HG03469 (cell line): Measurements from ENCODE around the gene WDR70.
"Not testable (repeated sequence)": the region's sequence is repeated elsewhere in the genome, so short reads cannot be mapped to it uniquely, and the experiment has no call there.

Experiments used
- ATAC-seq: cut with Tn5 transposase; IDR thresholded peaks from one replicate; pipeline ENCODE4 v1.9.1; 2021; ENCODE audit warnings: mild to moderate bottlenecking, moderate library complexity, moderate number of reproducible peaks; ENCODE audit not compliant: unreplicated experiment

WDR70 gene

DNA sequence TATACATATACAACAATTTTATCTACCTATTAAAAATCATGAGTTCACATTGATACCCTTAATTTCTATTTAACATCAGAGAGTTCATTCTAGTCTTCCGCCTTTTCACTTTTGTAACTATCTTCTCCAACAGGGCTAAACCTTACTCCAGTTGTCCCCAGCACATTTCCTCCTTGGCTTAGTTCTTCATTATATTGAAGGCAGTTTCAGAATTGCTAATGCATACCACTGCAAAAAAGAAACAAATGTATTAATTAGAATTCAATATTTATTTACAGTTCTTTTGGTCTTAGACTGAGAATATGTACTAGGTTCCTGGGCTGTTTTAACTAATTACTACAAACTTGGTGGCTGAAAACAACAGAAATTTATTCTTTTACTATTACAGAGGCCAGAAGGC, 132.5 kb downstream of the WDR70 start:
- no peak for ATAC-seq

DNA sequence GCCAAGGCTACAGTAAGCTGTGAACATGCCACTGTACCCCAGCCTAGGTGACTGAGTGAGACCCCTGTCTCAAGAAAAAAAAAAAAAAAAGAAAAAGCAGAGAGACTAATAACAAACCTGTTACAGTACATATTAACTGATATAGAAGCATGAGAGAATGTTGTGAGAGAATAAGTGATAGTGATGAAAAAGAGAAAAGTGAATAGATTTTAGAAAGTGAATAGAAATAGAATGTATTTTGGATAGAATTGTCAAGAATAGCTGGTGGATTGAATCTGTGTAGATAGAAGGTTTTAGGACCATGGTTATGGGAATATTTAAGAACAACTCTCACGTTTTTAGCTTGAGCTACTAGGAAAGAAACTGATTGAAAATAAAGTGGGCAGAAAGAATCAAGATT, 135.8 kb downstream of the WDR70 start:
- no peak for ATAC-seq

- ATAC-seq: no peak
Measured at GRCh38 chr5:37517686-37518085, 138.6 kb downstream of the WDR70 start.

DNA sequence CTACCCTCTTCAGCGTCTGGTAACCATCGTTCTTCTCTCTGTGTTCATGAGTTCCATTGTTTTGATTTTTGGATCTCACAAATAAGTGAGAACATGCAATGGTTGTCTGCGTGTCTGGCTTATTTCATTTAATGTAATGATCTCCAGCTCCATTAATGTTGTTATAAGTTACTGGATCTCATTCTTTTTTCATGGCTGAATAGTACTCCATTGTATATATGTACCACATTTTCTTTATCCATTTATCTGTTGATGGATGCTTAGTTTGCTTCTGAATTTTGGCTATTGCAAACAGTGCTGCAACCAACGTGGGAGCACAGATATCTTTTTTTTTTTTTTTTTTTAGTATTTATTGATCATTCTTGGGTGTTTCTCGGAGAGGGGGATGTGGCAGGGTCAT, 139.2 kb downstream of the WDR70 start:
- not testable (repeated sequence) for ATAC-seq

DNA sequence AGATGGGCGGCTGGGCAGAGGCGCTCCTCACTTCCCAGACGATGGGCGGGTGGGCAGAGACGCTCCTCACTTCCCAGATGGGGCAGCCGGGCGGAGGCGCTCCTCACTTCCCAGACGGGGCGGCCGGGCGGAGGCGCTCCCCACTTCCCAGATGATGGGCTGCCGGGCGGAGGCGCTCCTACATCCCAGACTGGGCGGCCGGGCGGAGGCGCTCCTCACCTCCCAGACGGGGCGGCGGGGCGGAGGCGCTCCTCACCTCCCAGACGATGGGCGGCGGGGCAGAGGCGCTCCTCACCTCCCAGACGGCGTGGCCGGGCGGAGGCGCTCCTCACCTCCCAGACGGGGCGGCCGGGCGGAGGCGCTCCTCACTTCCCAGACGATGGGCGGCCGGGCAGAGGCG, 140.2 kb downstream of the WDR70 start:
- no peak for ATAC-seq

DNA sequence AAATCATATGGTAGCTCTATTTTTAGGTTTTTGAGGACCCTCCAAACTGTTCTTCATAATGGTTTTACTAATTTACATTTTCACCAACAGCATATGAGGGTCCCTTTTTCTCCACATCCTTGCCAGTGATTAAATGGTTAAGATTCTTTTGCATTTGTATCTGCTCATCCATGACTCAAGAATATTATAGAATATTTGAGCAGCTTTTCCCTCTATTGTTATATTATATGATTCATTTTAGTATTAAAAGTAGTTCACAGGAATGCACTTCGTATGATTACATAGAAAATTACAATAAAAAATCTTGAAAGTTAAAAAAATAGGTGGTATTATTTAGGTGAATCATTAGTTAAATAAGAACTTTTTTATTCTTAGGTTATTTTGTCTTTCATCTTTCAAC, 140.7 kb downstream of the WDR70 start:
- no peak for ATAC-seq

DNA sequence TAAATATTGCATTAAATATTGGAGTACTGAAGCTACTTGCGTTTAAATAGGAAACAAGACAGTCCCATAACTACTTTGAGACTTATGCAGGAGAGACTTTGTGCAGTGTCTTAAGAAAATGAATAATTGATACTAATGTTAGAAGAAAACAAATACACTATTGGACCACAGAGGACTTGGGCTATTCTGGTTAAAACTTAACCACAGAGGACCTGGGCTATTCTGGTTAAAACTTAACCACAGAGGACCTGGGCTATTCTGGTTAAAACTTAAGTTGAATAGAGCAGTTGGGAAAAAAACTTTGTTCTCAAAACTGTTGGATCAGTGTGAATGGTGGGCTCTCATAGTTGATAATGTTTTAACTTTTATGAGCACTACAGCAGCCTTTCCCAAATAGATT, 141.7 kb downstream of the WDR70 start:
- ATAC-seq: no peak

DNA sequence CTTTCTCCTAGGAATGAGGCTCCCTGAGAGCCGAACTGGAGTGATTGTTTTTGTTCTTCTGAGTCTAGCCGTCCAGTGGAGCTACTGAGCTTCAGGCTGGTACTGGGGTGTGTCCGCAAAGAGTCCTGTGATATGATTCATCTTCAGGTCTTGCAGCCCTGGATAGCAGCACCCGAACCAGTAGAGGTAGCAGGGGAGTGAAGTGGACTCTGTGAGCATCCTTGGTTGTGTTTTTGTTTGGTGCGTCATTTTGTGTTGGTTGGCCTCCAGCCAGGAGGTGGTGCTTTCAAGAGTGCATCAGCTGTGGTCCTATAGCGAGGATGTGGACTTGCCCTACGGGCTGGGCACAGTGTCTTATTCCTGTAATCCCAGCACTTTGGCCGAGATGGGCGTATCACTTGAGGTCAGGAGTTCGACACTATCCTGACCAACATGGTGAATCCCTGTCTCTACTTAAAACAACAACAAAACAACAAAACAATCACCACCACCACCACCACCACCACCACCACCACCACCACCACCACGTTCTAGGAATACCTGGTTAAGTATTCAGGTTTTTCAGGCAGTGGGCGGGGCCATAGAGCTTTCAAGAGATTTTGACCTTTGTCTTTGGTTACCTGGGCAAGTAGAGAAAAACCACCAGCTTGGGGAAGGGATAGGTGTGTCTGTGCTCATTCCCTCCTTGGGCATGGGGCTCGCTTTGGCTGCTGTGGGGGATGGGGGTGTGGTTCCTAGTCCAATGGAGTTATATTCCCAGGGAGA, 154.0 kb downstream of the WDR70 start:
- ATAC-seq: no peak

GRCh38 chr5:37533851-37534250, 154.7 kb downstream of the WDR70 start:
- no peak for ATAC-seq

DNA sequence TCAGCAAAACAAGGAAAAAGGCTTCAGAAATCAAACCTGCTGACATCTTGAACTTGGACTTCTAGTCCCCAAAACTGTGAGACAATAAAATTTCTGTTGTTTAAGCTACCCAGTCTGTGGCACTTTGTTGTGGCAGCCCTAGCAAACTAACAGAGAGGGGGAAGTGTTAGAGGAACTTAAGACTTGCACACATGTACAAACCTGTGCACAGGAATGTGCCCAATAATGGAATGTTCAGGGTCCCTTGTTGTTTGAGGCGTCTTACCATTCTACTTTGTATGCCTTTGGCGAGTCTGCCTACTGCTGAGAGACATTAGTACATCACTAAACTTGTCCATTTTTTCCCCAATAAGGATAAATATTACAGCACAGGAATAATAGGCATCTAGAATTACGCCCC, 160.3 kb downstream of the WDR70 start:
- ATAC-seq: no peak

DNA sequence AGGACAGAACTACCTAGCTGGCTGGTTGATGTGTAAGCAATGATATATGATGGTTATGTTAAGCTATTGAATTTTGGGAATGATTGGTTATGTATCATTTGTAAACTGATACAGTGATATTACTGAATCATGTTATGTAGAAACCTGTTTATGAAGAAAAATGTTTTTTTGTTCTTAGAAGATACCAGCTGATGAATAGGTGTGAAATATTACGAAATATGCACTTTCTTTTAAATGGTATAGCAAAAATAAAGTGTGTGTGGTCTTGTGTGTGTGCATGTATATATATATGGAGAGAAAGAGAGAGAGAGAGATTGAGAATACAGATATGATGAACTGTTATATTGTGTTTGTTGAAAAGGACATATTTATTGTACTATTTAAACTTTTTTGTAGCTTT, 164.1 kb downstream of the WDR70 start:
- ATAC-seq: no peak

DNA sequence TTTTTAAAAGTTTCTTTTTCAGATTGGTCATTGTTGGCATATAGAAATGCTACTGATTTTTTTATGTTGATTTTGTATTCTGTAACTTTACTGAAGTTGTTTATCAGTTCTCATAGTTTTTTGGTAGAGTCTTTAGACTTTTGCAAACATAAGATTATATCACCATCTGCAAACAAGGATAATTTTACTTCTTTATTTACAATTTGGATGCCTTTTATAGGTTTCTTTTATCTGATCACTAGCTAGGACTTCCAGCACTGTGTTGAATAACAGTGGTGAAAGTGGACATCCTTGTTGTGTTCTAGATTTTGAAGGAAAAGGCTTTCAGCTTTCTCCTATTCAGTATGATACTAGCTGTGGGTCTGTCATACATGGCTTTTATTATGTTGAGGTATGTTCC, 170.3 kb downstream of the WDR70 start:
- ATAC-seq: no peak

DNA sequence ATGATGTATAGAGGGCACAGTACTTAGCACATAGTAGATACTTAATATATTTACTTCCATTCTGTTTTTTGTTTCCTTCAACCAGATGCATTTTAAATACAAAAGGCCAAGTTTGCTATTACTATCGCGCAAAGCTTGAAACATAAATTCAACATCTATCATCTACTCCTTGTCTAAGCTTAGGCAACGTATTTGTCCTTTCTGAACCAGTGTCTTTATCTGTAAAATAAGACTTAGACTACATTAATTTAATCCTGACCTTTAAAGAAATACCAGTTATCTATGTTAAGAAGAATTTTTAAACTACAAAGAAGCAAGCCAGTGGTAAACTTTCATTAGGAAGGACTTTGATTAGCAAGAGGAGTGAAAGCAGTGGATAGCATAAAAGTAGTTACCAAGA, 173.0 kb downstream of the WDR70 start:
- no peak for ATAC-seq

DNA sequence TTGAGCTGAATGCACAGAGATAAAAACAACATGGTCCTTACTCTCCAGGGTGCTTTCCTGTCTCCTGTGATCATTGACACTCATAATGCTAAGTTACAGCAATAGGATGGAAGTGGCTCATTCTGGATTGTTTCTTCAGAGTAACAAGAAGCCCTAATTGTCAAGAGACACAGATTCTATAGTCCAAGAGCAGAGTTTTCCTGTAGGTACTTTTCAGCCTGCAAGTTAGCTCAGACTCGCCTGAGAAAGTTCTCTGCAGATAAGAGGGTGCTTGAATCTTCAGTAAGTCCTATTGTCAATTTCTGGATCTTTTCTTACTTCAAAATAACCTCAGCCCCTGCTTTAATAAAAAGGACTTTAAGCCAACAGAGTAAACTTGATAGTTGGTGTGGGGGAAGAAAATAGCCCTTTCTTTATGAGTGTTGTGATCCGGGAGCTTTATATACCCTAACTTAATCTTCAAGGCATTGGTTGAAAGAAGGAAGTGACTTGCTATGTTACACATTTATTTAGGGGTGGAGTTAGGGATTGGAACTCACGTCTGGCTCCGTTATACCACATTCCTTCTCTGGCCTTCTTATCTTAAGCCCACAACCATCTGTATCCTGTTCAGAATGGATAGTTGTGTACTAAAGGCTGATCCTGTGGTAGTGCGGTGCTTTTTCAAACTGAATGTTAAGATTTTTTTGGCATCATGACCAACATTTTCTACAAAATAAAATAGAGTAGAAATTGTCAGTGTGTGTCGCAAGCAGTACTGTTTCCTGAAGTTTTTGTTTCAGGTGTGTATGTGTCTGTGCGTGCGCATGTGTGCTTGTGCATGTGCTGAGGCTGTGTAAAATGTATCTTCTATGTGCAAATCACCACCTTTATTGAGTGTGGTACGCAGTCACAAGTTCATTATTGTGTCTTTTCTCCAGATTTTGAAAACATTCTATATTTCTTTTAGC, 173.9 kb downstream of the WDR70 start:
- no peak for ATAC-seq

DNA sequence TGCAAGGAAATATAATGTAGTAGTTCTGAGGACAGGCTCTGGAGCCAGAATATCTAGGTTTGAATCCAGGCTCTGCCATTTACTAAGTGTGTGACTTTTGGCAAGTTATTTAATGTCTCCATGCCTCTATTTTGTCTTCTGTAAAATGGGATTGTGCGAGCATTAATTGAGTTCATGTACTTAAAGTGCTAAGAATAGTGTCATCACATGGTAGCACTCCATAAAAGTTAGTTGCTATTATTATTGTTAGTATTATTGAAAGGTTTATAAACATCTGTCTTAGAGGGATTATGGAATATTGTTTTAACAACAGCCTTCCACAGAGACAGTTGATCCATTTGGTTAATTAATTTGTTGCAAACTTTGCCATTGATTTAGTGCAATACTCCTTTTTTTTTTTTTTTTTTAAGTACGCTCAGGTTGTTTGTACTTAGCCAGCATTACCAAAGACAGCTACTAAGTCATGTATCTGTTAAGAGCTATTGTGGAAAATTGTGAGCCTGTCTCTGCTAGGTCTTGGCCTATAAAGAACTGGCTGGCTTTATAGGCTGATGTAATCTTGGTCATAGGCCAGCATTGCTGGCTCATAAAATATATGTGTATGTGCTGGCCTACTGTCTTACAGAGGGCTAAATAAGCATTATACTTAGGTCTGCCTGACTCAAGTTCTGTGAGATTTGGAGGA, 174.7 kb downstream of the WDR70 start:
- no peak for ATAC-seq

DNA sequence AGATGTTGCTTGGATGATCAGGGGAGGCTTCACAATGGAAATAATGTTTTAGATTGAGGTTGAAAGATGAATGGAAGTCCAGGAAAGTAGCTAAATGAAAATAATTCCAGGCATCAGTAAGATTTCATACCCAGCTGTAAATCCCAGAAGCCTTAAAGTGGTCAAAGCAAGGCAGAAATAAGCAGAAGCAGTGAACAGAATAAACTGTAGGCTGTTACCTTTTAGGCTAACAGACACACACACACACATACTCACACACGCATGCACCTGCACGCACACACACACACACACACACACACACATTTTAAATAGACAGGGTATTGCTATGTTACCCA, 175.3 kb downstream of the WDR70 start:
- ATAC-seq: no peak

GRCh38 chr5:37554938-37555337, 175.8 kb downstream of the WDR70 start:
- no peak for ATAC-seq

DNA sequence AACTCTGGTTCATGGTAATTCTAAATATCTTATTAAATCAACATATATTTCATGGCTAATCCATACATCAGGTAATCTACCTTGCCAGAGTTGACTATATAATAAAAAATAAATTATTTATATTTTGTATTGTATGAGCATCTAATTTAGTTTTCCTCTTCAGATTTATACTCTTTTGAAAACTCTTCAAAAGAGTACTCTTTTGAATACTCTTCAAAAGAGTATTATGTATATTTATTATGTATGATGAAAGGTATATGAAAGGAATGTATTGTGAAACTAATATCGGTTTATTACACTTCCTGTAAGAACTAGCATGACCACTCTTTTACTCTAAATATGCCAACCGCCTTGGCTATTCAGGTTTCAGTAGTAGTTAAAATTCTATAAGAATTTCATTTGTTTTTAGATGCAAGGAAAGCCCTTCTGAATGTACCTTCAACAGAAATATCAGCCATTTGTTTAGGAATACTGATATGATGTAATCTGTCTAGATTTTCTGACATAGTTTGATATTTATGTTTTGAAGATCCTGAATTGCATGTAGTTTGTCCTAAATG, 178.7 kb downstream of the WDR70 start:
- ATAC-seq: no peak

DNA sequence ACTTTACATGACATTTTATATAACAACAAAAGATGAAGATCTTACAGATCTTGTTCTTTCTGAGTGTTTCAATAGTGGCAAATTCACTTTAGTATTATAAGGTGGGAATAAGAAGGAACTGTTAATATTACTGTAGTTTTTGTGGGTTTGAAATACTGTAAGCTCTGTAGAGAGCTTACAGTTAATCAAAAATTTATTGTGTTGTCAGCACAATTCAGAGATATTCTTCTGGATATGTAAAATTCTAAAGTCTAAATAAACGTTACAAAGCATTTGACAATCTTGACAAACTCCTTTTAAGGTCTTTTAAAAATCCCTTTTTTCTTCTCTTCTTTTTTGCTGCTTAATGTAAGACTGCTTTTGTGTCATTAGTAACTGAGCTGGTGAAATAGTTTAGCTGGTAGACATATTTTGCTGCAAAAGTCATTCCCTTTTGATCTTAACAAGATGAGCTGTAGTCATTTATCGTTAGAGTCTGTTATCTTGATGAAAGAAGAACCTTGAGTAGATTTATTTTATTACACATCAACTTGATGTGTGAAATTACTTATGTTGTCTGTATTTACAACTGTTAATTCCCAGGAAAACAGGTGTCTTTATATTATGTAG, 186.0 kb downstream of the WDR70 start:
- ATAC-seq: no peak

DNA sequence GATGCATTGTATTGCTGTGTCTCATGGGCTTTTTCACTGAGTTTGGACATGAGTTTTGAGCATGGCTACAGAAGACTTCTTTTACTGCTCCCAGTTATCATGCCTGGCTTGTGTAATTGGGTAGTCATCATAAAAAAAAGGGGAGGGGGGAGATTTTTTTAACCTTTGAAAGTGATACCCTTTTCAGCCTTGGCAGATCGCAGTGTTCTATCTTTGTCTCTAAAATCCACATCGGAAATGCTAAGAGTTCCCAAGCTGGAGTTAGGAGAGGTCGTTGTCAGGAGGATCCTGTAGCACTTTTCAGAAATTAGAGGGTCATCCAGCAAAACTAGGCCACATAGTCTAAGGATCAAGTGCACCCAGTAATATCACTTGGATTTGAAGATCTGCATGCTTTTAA, 188.4 kb downstream of the WDR70 start:
- no peak for ATAC-seq
